Stimulated activated CD8-positive, alpha-beta memory T cell treated with anti-CD3 and anti-CD28 coated beads, Interleukin-15, amount 100 ng/mL, for 24 hours (primary cell): Measurements from ENCODE around the gene HS6ST3.
"Not testable (repeated sequence)": the region's sequence is repeated elsewhere in the genome, so short reads cannot be mapped to it uniquely, and the experiment has no call there.

ENCODE experiments used
- DNase-seq: peaks from one replicate; pipeline ENCODE4 v3.0.0-alpha.2; 2020; ENCODE audit warnings: low read depth

HS6ST3 gene

DNA sequence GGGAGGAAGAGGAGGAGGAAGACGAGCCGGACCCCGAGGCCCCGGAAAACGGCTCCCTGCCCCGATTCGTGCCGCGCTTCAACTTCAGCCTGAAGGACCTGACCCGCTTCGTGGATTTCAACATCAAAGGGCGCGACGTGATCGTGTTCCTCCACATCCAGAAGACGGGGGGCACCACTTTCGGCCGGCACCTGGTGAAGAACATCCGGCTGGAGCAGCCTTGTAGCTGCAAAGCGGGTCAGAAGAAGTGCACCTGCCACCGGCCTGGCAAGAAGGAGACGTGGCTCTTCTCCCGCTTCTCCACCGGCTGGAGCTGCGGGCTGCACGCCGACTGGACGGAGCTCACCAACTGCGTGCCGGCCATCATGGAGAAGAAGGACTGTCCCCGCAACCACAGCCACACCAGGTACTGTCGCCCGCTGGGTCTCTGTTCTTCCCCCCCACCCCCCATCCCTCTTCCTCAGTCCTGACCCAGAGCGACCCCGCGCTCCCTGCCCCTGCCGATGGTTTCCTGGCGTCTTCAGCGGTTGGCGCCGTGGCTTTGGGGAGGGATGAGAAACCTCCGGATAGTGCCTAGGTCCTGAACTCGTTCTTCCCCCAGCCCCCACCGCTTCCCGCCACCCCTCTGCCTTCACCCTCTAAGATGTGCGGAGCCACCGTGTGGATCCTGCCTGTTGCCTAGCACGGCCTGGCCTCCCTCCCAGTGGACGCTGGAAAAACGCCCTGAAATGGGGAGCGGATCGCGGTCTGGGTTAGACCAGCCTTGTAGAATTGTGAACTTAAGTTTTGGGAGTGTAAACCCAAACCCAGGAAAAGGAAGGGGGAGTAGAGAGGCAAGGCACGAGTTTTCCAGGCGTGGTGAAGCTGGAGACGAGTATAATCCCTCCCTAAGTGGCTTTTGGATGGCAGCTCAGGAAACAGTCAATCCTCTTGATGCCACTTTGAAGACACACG is 1.5 kb downstream of the HS6ST3 start:
- DNase-seq, result no peak

DNA sequence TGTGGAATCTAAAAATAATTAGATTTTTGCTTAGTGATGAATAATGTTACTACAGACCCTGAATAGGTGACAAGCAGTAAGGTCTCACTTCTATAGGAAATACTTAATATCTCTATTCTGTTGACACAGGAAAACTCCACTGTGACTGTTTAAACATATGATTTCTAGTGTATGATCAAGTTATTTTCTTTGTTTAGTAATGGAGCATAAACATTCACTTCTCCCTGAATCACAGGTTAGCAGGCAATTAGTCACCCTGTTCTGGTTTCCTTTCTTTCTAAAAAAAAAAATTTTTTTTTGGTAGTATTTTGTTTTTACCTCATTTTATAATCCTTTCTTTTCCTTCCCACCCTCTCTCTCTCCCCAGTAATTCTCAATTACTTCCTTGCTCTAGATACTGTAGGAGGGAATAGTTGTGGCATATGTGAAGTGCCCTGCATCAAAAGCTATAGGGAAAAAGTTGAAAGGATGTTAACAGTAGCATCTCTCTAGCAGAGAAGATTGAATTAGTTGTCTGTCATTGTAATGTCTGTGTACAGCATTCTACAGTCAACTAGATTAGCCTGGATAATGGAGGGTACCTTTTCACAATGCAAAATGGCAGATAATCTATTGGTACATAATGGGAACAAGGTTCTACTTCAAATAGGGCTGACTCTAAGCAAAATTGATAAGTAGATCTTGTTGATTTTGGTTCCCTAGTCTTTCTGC is 3.5 kb downstream of the HS6ST3 start:
- DNase-seq, result no peak

DNA sequence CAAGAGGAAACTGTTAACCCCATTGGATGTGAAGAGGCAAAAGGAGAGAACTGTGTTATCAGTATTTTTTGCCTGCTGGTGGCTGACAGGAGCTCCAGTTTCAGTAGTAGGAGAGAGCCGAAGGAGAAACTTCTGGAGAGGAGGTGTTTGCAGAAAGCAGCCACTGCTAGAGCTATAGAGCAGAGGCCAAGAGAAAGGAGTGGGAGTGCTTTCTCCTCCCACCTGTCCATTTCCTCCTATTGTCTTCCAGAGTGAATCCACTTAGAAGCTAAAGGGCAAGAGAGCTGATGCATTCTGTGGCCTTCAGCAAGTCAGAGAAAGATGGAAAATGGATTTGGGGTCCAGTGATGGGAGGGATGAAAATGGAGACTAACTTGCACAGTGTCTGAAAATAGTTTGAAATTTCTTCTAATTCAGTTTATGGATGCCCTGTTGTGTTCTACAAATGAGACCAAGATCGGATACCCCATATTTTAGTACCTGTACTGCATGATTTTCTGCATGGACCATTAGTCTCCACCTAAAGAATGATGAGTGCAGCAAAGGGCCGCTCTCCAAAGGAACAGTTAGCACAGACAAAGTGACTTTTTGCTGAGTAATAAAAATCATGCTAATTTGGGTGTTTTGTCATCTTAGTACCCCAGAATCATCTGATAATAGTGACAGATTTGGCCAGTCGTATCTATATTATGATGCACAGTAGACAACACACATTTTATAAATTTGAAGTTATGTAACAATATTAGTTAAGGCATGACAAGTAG is 10.7 kb downstream of the HS6ST3 start:
- DNase-seq, result no peak

DNA sequence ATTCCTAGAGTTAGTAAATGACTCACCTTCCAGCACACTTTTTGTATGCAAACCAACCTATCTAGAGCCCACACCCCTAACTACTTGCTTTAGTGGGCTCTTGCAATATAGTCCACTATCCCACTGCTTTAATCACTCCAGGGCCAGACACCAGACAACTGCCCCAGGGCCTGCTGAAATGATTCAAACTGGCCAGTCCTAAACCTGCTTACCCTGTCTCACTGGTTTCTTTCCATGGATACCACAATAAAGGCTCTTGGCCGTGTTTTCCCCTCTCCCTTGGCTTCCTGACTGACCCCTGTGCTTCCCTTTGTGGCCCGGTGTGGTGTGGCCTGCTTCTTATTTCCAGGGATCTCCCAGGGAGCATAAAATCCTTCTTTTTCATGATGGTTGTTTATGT is 14.6 kb downstream of the HS6ST3 start:
- no peak for DNase-seq

DNA sequence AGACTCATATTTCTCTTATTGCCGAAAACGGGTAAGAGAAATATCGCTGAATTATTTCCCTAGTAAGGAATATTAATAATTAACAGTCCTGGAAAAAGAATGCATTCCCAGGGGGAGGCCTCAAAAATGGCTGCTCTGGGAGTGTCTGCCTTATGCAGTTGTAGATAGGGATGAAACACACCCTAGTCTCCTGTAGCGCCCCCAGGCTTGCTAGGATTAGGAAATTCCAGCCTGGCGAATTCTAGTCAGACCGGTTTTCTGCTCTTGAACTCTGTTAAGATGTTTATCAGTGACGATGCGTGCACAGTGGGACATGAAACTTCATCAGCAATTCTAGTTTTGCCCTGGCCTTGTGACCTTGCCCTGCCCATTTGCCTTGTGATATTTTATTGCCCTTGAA is 18.2 kb downstream of the HS6ST3 start:
- DNase-seq, result not testable (repeated sequence)

DNA sequence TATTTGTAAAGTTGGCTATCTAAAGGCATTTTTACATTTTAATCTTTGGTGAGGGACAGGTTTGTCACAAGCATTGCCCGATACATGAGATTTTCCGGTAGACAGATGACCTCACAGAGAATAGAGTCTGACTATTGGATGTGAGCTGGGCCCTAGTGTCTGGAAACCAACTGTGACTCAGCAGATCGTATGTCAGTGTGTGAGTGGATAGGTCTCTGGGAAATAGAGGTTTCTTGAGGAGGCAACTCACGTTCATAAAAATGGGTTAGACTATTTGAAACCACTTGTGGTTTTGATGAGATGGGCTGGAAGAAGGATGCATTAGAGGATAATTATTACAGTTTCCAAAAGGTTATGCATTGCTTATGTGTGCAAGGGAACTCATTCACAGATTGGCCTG is 19.2 kb downstream of the HS6ST3 start:
- no peak for DNase-seq

DNA sequence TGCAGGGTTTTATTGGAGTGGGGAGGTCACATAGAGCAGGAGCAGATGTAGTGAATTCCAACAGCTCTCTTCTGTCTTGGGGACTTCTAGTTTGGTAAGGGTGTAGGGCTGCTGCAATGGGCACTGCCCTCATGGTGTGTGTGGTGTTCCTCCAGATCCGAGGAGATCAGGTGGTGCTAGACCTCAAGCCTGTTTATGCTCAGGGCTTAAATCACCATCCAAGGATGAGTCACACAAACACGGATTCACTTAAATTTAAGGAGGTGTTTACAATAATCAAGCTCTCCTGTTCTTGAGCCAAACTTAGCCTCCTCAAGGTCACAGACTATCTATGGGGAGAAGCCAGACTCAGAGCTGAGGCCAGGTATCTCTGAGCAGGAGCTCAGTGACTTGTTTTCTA is 23.0 kb downstream of the HS6ST3 start:
- DNase-seq, result no peak

DNA sequence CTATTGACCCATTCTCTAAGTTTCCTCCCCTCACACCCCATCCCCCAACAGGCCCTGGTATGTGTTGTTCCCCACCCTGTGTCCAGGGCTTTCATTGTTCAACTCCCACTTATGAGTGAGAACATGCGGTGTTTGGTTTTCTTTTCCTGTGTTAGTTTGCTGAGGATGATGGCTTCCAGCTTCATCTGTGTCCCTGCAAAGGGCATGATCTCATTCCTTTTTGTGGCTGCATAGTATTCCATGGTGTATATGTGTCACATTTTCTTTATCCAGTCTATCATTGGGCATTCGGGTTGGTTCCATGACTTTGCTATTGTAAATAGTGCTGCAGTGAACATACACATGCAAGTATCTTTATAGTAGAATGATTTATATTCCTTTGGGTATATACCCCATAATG is 25.5 kb downstream of the HS6ST3 start:
- not testable (repeated sequence) for DNase-seq

DNA sequence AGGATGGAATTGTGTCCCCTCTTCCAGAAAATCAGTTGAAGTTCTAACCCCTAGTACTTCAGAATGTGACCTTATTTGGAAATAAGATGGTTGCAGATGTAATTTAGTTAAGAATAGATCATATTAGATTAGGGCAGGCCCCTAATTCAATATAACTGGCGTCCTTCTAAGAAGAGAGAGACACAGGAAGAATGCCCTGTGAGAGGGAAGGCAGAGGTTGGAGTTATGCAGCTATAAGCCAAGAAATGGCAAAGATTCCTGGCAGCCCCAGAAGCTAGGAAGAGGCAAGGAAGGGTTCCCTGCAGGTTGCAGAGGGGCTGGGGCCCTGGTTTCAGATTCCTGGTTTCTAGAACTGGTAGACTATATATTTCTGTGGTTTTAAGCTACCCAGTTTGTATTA is 30.0 kb downstream of the HS6ST3 start:
- DNase-seq, result no peak

DNA sequence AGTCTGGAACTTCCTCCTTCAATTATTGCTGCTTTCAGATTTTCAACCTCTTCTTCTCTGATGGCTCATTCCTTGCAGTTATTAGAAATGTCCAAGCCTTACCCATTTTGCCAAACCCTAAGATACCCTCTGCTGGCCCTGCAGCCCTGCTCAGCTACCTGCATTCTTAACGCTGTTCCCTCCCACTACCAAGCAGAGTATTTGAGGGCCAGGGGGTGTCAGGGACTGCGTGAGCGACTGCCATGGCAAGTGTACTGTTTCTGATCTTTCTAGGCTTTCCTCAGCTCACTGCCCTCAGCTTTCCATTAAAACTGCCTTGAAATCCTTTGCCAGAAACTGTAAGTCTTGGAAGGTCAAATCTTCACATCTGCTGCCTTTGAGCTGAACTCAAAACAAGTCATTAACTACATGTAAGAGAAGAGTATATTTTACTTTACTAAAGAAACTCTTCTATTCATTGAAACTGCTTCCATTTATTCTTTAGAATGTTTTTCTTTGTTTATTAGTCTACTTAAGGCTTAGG is 41.0 kb downstream of the HS6ST3 start:
- DNase-seq, result no peak

DNA sequence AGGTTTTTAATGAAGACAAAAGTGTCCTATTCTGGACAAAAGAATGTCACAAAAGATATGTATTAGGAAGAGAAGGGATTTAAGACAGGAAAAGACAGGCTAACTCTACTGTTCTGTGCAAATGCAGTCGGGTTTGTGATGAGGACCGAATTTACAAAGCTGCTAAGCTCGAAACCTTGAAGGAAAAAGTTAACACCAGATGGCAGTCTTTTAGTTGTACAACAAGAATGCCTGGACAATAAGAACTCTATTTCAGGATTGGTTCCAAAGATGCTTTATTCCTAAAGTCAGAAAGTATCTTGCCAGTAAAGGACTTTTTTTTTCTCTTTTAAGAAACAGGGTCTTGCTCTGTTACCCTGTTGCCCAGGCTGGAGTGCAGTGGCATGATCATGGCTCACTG is 51.1 kb downstream of the HS6ST3 start:
- no peak for DNase-seq

DNA sequence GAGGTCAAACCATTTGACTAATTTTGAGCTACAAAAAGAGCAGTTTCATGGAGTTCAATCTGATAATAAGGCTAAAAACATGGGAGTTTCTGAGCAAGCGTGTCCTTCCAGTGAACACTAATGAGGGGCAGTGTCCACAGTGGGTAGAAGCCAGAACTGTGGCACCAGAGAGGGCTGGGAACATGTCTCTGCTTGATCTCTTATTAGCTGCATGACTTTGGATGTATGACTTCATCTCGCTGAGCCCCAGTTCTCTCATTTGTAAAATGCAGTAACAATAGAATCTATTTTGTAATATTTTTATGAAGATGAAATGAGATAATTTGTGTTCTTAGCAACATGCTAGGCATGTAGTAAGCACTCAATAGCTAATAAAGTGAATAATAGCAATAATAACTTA is 69.8 kb downstream of the HS6ST3 start:
- DNase-seq, result no peak

DNA sequence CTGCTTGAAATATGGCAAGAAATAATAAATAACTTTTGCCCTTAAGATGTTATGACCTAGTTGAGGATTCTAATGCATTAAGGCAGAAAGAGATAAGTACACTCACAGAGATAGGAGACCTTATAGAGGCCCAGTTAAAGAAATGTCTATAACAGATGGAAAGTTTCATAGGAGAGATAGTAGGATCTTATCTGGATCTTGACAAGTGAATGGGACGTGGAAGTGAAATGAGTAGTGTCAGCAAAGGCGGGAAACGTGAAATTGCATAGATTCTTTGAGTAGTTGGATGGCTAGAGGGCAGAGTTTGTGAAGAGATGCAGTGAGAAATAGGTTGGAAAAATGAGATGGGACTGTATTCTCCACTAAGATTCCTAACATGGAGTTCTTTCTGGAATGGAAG is 71.2 kb downstream of the HS6ST3 start:
- DNase-seq, result no peak

DNA sequence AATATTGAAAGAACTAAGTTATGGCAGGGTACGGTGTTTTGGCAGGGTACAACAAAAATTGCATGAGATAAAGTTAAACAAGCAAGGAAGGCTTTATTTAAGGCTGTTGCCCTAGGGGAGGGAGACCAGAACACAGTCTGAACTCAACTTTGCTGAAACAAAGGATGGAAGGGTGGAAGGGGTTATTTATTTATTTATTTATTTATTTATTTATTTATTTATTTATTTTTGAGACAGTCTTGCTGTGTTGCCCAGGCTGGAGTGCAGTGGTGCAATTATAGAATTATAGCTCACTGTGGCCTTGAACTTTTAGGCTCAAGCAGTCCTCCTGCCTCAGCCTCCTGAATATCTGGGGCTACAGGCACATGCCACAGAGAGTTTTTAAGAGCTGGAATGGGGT is 75.9 kb downstream of the HS6ST3 start:
- no peak for DNase-seq

DNA sequence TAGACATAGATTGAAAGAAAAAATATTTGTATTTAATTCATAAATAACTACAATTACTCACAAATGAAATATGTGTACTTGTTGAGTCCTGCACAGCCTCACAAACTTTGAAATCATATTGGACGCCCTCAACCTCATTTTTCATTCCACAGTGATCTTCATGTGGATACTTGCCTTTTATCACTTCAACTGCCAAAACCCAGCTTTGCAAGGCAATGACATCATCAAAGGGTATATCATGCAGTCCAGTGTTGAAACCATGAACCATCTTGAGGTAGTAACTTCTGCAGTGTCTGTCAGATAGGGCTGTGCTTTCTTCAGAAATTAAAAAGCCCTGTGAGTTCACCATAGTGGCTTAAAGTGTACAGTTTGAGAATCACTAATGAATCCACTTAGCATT is 82.2 kb downstream of the HS6ST3 start:
- no peak for DNase-seq

DNA sequence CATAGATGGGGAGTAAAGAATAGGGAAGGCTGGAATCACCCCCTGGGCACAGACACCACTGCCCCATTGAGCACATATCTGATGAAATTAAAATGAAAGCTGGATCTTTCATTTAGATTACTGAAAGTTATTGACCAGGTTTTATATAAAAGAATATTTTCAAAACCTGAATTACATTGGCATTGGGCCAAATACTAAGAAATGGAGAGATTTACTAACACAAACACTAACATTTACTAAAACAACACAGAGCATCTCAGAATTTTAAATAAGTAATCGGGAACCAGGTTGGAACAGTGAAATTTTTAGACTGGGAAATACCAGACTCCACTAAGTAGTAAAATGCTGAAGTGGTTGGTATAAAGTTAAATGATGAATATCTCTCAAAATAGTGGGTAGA is 88.9 kb downstream of the HS6ST3 start:
- no peak for DNase-seq

DNA sequence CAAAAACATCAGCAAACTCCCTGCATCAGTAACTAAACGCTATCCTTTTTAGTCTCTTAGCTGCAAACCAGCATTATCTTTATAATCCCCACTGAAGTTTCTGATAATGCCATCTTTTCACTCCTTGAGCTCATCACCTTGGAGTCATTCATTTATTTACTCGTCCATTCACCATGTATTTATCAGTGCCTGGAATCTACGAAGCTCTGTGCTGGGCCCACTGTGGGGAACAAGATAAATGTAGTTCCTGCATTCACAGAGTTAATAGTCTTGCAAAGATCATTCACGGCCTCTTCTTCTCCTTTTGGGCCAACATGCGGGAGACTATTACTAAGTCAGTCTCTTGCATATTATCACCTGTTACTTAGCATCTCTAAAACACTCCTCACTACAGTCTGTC is 89.4 kb downstream of the HS6ST3 start:
- no peak for DNase-seq

DNA sequence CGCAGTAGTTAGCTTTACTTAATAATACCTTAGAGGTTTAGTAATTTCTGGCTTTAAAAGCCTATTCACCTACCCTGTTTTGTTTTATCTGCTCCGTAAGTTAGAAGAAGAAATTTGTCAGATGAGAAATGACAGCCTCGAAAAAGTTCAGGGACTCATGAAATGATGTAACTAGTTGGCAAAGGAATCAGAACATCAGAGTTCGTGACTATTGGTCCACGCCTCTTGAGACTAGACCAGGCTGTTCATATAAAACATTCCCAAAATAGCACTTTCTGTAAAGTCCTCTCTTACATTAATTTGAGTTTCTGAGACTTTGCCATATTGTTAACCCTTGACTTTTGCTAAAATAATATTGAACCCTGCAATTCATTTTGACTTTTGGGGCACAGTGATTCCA is 92.0 kb downstream of the HS6ST3 start:
- DNase-seq, result no peak

DNA sequence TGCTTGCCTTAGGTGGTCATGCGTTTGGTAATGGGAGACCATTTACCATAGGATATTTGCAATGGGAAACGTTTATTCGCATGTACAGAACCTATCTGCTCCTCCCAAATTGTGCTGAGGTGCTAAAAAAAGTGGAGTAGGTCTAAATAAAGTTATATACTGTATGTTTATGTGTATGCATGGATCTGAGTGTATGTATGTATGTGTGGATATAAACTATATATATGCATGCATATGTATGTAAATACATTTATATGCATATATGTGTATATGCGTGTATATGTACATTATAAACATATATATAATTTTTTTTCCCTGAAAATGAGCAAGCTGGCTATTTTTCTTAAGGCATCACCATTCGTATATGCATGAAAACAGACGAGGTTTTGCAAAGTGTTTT is 95.9 kb downstream of the HS6ST3 start:
- no peak for DNase-seq

DNA sequence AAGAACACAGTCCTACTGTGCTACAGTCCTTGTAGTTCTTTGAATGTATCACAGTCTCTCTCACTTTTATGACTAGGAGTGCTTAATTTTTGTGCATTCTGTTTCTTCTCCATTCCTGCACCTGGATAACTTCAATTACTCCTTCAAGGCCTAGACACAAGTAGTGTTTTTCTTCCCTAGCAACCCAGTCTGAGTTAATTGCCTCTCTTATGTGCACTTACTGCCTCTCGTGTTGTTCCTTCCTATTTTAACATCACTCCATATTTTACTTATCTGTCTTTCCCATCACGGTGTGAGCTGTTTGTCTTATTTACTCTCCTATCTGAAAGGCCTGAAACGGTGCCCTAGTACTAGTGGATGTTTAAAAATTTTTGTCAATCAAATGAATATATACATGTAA is 101.5 kb downstream of the HS6ST3 start:
- no peak for DNase-seq

DNA sequence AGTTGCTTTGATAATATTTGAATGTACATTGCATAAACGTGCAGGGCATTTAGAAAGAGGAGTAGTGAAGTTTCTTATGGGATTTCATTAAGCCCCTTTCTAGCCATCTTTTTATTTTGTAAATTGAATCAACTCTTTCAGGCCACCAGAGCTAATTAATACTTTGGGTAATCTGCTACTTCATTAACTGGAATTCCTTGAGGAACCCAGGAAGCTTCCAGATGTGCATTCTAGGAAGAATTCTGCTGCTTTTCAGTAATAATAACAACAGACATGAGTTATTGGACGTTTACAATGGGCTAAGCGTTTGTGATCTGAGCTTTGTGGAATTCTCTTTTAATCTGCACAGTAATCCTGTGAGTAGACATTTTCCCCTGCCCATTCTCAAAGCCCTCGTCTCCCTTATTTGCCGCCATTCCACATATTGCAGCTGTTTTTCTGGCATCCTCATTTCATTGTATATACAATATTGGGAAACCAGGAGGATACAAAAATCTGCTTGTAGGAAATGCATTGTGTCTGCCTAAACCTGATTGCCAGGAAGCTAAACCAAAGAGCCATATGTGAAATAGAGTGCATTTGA is 103.9 kb downstream of the HS6ST3 start:
- no peak for DNase-seq

DNA sequence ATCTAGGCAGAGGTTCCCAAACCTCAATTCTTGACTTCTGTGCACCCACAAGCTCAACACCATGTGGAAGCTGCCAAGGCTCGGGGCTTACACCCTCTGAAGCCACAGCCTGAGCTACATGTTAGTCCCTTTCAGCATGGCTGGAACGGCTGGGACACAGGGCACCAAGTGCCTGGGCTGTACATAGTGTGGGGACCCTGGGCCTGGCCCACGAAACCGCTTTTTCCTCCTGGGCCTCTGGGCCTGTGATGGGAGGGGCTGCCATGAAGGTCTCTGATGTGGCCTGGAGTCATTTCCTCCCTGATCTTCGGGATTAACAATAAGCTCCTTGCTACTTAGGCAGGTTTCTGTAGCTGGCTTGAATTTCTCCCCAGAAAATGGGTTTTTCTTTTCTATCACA is 108.1 kb downstream of the HS6ST3 start:
- DNase-seq, result no peak
